Mesodermal cell (in vitro differentiated cells): ENCODE data around the gene DGKD.

Source experiments
- H3K27ac ChIP-seq: 2 replicates; pipeline ENCODE4 v1.7.0; 2013; ENCODE audit warnings: mild to moderate bottlenecking, low read depth, low read length, moderate library complexity; ENCODE audit not compliant: severe bottlenecking
- H3K36me3 ChIP-seq: 2 replicates; pipeline ENCODE4 v1.7.1; 2013; ENCODE audit warnings: mild to moderate bottlenecking, low read length, moderate library complexity; ENCODE audit not compliant: control insufficient read depth, insufficient read depth
- H3K4me1 ChIP-seq: one replicate; pipeline ENCODE4 v1.7.1; 2013; ENCODE audit warnings: mild to moderate bottlenecking, low read length; ENCODE audit not compliant: insufficient read depth, control insufficient read depth, poor library complexity, severe bottlenecking
- H3K4me3 ChIP-seq: 2 replicates; pipeline ENCODE4 v1.7.0; 2013; ENCODE audit warnings: low read length, control low read depth, mild to moderate bottlenecking; ENCODE audit not compliant: insufficient read depth, poor library complexity, severe bottlenecking; ENCODE audit errors: extremely low read depth
- H3K9me3 ChIP-seq: 2 replicates; pipeline ENCODE4 v1.7.1; 2013; ENCODE audit warnings: mild to moderate bottlenecking, low read length, moderate library complexity; ENCODE audit not compliant: control insufficient read depth
- WGBS, 2 experiments: methylation state at CpG; one replicate each; pipeline ENCODE4 v1.1.5; 2013; ENCODE audit warnings: missing lambda C conversion rate in 2 of 2; ENCODE audit not compliant: insufficient coverage in 2 of 2; 5-methylcytosine and 5-hydroxymethylcytosine counted together

DGKD gene

DNA sequence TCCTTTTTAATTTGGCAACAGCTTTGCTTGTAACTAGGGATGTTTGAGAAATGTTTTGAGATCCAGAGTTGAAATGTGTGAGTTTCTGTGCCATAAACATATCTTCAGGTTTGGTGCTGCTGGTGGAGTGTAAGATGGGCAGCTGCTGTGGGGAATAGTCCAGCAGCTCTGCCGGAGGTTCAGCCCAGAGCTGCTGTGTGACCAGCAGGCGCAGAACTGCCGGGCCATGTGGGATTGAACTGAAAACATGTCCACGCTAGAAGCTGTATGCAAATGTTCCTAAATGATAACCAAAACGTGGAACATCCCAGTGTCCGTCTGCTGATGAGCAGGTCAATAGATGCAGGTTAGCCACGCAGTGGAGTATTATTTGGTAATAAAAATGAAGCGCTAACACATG, 99.6 kb downstream of the DGKD start:
- Histone ChIP-seq H3K4me1 (no peaks in the 10 kb centered on the region), H3K27ac (no peak overlapping the region), H3K4me3 (no peak overlapping the region), H3K36me3 (peaks cover 87% of the 10 kb centered on the region), H3K9me3 (no peaks in the 10 kb centered on the region)
- 90 to 95% methylated on average over 8 of the region's 8 CpGs for WGBS, 2 experiments

DNA sequence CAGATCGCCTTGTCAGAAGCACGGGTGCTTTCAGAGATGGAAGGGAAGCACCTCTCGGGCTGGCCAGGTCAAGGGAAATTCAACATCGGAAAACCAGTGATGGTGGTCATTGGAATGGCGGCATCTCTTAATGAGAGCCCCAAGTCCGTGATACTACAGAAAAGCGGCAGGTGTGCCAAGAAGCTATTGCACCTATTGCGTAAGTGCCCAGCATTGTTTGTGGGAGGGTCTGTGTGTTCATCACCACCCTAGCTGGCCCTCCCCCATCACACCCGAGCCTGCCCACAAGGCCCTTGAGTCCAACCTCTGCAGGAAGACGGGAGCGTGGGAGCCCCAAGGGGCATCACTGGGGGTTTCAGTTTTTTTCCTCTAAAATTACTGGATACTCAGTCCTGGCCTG, 100.7 kb downstream of the DGKD start:
- WGBS, 2 experiments: 96 to 97% methylated on average over 7 to 10 of the region's 11 CpGs

DNA sequence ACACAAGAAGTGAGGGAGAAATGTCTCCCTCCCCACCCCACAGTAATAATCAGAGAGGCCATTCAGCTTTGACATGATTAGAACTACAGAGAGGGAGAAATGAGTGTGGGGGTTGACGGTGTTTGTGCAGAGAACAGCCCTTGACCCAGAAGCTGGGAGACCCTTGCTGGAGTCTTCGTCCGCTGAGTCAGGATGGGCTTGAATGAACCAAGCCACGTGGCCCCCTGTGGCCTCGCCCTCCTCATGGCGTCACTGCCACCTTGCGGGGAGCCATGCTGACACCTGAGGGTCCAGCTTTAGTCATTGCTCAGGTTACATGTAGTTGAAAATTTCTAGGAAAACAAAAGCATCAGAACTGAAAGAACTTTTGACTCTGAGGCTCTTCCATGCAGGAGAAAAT, 101.2 kb downstream of the DGKD start:
- 96 to 97% methylated on average over 7 of the region's 7 CpGs for WGBS, 2 experiments
- Histone ChIP-seq H3K9me3 (no peaks in the 10 kb centered on the region), H3K27ac (no peak overlapping the region), H3K4me3 (no peak overlapping the region), H3K36me3 (peaks cover 82% of the 10 kb centered on the region), H3K4me1 (no peaks in the 10 kb centered on the region)

More for the DNA sequence above, 100.7 kb downstream of the DGKD start:
- no peak overlapping the region for H3K27ac ChIP-seq
- no peak overlapping the region for H3K4me3 ChIP-seq
- H3K36me3 ChIP-seq: peaks cover 85% of the 10 kb centered on the region
- H3K4me1 ChIP-seq: no peaks in the 10 kb centered on the region
- H3K9me3 ChIP-seq: no peaks in the 10 kb centered on the region

DNA sequence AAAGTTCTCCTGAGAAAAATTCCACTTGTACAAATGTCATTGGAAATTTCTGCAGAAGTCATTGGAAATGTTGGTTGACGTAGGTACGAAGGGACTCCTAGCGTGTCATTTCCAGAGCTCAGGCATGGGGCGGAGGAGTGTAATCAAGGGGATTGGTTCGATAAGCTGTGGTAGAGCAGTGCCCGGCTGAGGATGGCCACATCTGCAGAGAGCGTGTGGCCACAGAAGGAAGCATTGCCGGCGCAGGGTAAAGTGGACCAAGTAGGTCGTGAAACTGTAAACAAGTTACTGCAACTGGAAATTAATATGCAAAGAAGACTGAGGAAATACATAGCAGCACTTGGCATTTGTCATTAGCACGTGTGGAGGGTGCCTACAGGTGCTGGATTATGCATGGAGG, 101.8 kb downstream of the DGKD start:
- Histone ChIP-seq H3K4me1 (no peaks in the 10 kb centered on the region), H3K27ac (no peak overlapping the region), H3K36me3 (peaks cover 77% of the 10 kb centered on the region), H3K4me3 (no peak overlapping the region), H3K9me3 (no peaks in the 10 kb centered on the region)
- WGBS, 2 experiments: 95 to 96% methylated on average over 10 to 11 of the region's 11 CpGs

DNA sequence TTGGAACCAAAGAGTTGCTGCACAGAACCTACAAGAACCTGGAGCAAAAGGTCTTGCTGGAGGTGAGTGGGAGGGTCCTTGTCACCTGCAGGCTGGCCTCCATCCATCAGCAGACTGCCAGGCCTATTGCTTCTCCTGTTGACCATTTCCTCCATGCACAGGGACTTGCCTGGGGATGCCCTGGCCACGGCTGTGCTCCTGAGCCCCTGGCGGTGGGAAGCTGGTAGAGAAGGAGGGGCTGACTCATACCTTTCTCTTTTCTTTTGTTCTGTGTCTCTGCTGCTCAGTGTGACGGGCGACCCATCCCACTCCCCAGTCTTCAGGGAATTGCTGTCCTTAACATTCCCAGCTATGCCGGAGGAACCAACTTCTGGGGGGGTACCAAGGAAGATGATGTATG, 102.6 kb downstream of the DGKD start:
- peaks cover 73% of the 10 kb centered on the region for H3K36me3 ChIP-seq
- 50 to 92% methylated on average over 1 to 2 of the region's 5 CpGs for WGBS, 2 experiments
- H3K9me3 ChIP-seq: no peaks in the 10 kb centered on the region
- no peaks in the 10 kb centered on the region for H3K4me1 ChIP-seq
- no peak overlapping the region for H3K4me3 ChIP-seq
- no peak overlapping the region for H3K27ac ChIP-seq

DNA sequence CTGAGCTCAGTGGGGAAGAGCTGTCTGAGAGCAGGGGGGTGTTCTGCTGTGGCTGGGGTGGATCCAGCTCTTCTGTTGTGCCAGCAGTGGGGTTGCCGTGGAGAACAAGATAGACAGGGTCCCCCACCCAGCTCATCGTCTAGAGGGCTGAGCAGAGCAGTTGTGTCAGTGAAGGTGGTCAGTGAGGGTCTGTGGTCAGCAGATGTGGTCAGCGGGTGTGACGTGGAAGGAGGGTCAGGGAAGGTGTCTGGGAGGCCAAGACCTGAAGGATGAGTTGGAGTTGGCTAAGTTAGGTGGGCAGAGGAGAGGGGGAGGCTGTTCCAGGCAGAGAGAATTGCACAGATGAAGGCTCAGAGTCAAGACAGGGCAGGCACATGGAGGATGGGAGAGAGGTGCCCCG, 103.1 kb downstream of the DGKD start:
- no peak overlapping the region for H3K4me3 ChIP-seq
- H3K4me1 ChIP-seq: no peaks in the 10 kb centered on the region
- H3K36me3 ChIP-seq: peaks cover 69% of the 10 kb centered on the region
- no peaks in the 10 kb centered on the region for H3K9me3 ChIP-seq
- 94 to 98% methylated on average over 3 to 5 of the region's 5 CpGs for WGBS, 2 experiments
- H3K27ac ChIP-seq: no peak overlapping the region

DNA sequence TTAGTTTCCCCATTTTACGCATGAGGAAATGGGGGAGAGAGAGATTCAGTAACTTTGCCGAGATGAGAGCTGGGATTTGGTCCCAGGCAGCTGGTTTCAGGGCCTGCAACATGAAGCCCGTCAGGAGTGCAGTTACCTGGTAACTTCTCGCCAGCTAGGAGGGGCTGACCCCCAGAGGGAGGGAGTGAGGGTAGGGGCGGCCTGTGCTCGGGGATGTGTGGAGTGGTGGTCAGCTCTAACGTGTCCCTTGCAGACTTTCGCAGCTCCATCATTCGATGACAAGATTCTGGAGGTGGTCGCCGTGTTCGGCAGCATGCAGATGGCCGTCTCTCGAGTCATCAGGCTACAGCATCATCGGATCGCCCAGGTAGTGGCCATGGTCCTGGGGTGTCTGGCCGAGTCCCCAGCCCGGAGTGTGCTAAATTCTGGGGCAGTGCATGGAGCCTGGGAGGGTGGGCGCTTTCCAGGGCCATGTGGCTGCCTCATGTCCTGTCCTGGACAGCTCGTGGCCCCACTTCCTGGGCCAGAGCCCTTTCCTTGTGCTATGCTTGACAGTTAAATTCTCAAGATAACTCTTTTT, 103.8 kb downstream of the DGKD start:
- Histone ChIP-seq H3K9me3 (no peaks in the 10 kb centered on the region), H3K36me3 (peaks cover 66% of the 10 kb centered on the region), H3K4me3 (no peak overlapping the region), H3K27ac (no peak overlapping the region), H3K4me1 (no peaks in the 10 kb centered on the region)
- 96 to 98% methylated on average over 19 to 20 of the region's 20 CpGs for WGBS, 2 experiments

DNA sequence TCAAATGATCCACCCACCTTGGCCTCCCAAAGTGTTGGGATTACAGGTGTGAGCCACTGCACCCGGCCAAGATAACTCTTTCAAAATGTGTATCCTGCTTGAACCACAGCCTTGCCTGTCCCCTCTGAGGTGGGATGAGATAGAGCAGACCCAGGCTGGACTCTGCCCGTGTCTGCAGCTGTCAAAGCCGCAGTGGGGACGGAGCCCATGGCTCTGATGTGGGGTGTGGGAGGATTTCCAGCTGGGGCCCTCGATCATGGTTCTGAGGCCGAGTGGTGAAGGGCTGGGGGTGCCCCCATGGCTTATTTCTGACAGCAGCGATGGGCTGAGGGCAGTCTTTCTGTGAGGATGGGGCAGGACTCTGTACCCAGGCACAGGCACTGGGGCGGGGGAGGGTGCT, 104.5 kb downstream of the DGKD start:
- Histone ChIP-seq H3K27ac (no peak overlapping the region), H3K36me3 (peaks cover 62% of the 10 kb centered on the region), H3K4me1 (no peaks in the 10 kb centered on the region), H3K4me3 (no peak overlapping the region), H3K9me3 (no peaks in the 10 kb centered on the region)
- 94 to 95% methylated on average over 6 of the region's 8 CpGs for WGBS, 2 experiments

DNA sequence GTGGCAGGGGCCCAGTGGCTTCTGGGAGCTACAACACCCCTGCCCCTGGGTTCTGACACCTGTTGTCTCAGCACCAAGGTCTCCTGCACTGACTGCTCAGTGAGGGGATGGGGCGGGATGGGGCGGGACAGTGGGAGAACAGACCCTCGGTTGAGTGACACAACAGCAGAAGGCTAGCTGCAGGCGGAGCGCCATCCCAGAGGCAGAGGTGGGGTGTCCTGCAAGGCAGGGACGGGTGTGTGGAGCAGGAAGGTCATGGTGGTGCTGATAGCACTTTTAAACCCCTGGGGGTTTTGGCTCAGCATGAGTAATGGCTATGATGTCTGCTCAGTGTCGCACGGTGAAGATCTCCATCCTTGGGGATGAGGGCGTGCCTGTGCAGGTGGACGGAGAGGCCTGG, 105.1 kb downstream of the DGKD start:
- H3K4me1 ChIP-seq: no peaks in the 10 kb centered on the region
- no peak overlapping the region for H3K4me3 ChIP-seq
- WGBS, 2 experiments: 96 to 98% methylated on average over 10 of the region's 10 CpGs
- H3K36me3 ChIP-seq: peaks cover 63% of the 10 kb centered on the region
- no peak overlapping the region for H3K27ac ChIP-seq
- no peaks in the 10 kb centered on the region for H3K9me3 ChIP-seq

DNA sequence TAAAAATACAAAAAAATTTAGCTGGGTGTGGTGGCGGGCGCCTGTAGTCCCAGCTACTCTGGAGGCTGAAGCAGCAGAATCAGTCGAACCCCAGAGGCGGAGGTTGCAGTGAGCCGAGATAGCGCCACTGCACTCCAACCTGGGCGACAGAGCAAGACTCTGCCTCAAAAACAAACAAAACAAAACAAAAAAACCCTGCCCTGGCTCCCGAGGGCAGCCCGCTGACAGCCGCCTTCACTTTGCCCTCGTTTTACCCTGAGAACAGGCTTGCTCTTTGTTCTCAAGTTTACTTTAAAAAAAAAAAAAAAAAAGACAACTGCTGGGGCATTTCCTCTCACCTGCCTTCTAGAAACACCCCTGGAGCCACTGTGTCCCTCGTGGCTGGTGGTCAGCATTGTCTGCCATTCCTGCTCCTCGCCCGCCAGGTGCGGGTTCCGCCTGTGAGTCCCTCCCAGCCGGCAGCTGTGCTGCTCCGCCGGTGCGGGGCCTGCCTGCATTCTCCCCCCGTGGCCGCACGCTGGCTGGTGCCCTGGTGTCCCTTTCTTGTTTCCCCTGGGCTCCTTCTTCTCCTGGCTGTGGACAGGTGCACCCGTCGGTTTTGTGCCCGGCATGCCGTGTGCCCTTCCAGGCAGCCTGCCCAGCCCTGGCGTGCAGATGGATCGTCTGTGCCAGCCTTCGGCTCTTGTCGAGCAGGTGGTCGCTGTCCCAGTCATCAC, 106.6 kb downstream of the DGKD start:
- 95% methylated on average over 23 to 24 of the region's 32 CpGs for WGBS, 2 experiments
- H3K36me3 ChIP-seq: peaks cover 59% of the 10 kb centered on the region

DNA sequence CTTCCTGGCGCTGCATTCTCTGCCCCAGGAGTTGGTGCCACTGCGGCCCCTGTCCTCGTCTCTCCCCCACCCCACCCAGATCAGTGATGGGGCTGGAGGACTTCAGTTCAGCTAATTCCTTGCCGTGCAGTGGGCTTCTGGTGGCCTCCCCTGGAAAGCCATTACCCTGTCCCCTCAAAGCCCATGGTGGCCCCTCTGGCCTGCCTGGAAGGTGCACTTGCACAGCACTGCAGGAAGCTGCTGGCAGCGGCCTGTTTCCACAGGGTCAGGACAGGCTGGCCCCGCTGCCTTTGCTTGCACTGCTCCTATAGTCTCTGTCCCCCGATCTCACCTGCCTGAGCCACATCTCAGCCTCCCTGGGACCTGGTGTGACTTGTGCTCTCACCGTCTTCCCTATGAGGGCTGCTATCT, 107.2 kb downstream of the DGKD start:
- Histone ChIP-seq H3K27ac (no peak overlapping the region), H3K9me3 (no peaks in the 10 kb centered on the region), H3K36me3 (peaks cover 60% of the 10 kb centered on the region), H3K4me3 (no peak overlapping the region), H3K4me1 (no peaks in the 10 kb centered on the region)
- 92 to 98% methylated on average over 5 of the region's 8 CpGs for WGBS, 2 experiments

More for the DNA sequence above, 106.6 kb downstream of the DGKD start:
- no peaks in the 10 kb centered on the region for H3K4me1 ChIP-seq
- H3K4me3 ChIP-seq: no peak overlapping the region
- H3K9me3 ChIP-seq: no peaks in the 10 kb centered on the region
- no peak overlapping the region for H3K27ac ChIP-seq
